Fibroblast of skin of scalp (primary cell): ENCODE measurements around the gene GPSM3.
"Not testable (repeated sequence)": the region's sequence is repeated elsewhere in the genome, so short reads cannot be mapped to it uniquely, and the experiment has no call there.

Source experiments
- DNase-seq: peaks from one replicate; pipeline ENCODE4 v3.0.0-alpha.2; 2013

Gene GPSM3

GRCh38 chr6:32187009-32187709, 5.3 kb downstream of the GPSM3 start:
- DNase-seq = no peak

GRCh38 chr6:32186151-32186840, 6.1 kb downstream of the GPSM3 start:
- not testable (repeated sequence) for DNase-seq

- peak; percentile 84 for DNase-seq
These were observed 6.7 kb downstream of the GPSM3 start for GRCh38 chr6:32185681-32186131.

GRCh38 chr6:32184084-32184640, 8.3 kb downstream of the GPSM3 start, which contains the start of gene AGER:
Gene AGER (minus strand): TSS chr6:32184253. CDS start chr6:32184222, 31 bp downstream.
- DNase-seq = no peak

GRCh38 chr6:32183483-32184083, 8.9 kb downstream of the GPSM3 start:
- no peak for DNase-seq

- DNase-seq = no peak
These were observed 9.4 kb downstream of the GPSM3 start for GRCh38 chr6:32183030-32183429.

GRCh38 chr6:32182555-32182981, 9.9 kb downstream of the GPSM3 start:
- no peak for DNase-seq

- no peak for DNase-seq
These were observed 10.4 kb downstream of the GPSM3 start for GRCh38 chr6:32181915-32182529.

- no peak for DNase-seq
These were observed 11.2 kb downstream of the GPSM3 start for GRCh38 chr6:32181148-32181702.

- DNase-seq = no peak
These were observed 12.6 kb downstream of the GPSM3 start for GRCh38 chr6:32179766-32180405.

GRCh38 chr6:32178547-32179440, 13.6 kb downstream of the GPSM3 start:
- DNase-seq = no peak

GRCh38 chr6:32177788-32178546, 14.5 kb downstream of the GPSM3 start, which contains the start of gene RNF5:
Gene RNF5 (plus strand): TSS chr6:32178405. CDS start chr6:32178512, 107 bp downstream.
- DNase-seq = peak; percentile 100

- no peak for DNase-seq
These were observed 15.2 kb downstream of the GPSM3 start for GRCh38 chr6:32177183-32177787.

GRCh38 chr6:32176476-32177182, 15.8 kb downstream of the GPSM3 start:
- no peak for DNase-seq

- peak; percentile 98 for DNase-seq
These were observed 16.6 kb downstream of the GPSM3 start, which contains the start of gene AGPAT1 for GRCh38 chr6:32175711-32176475. Gene AGPAT1 (minus strand): TSS chr6:32176084. CDS start chr6:32171496, 4,588 bp downstream.

GRCh38 chr6:32175322-32175710, 17.1 kb downstream of the GPSM3 start:
- no peak for DNase-seq

GRCh38 chr6:32174416-32174815, 18.0 kb downstream of the GPSM3 start:
- no peak for DNase-seq
